BLaER1 treated with 17β-estradiol and CSF1 and Interleukin-3, amounts not matched to agents 10 nM and 100 nM (cell line): ENCODE results near the gene PISD.

ENCODE experiments used
- H3K27ac ChIP-seq, 11 experiments: shearing (Covaris generic); formaldehyde crosslinking; 2 replicates each; pipeline ENCODE4 v1.8.1; 2022
- H3K27me3 ChIP-seq, 11 experiments: shearing (Covaris generic); formaldehyde crosslinking; 2 replicates each; pipeline ENCODE4 v1.8.1; 2022
- H3K36me3 ChIP-seq, 11 experiments: shearing (Covaris generic); formaldehyde crosslinking; 2 replicates each; pipeline ENCODE4 v1.8.1; 2022
- H3K4me1 ChIP-seq, 10 experiments: shearing (Covaris generic); formaldehyde crosslinking; 2 replicates each; pipeline ENCODE4 v1.8.1; 2022
- H3K4me2 ChIP-seq, 11 experiments: shearing (Covaris generic); formaldehyde crosslinking; 2 replicates each; pipeline ENCODE4 v1.8.1; 2022
- H3K4me3 ChIP-seq, 10 experiments: shearing (Covaris generic); formaldehyde crosslinking; 2 replicates each; pipeline ENCODE4 v1.8.1; 2022
- H3K9ac ChIP-seq, 11 experiments: shearing (Covaris generic); formaldehyde crosslinking; 2 replicates each; pipeline ENCODE4 v1.8.1; 2022
- H3K9me3 ChIP-seq, 11 experiments: shearing (Covaris generic); formaldehyde crosslinking; replicated peaks in 1 of 11; 2 replicates each; pipeline ENCODE4 v1.8.1; 2022
- H4K20me1 ChIP-seq, 11 experiments: shearing (Covaris generic); formaldehyde crosslinking; 2 replicates each; pipeline ENCODE4 v1.8.1; 2022
- Cebpa-rat ChIP-seq, 11 experiments: shearing (Covaris generic); IDR thresholded peaks; 2 replicates each; pipeline ENCODE4 v1.8.1; 2022

Gene PISD

DNA sequence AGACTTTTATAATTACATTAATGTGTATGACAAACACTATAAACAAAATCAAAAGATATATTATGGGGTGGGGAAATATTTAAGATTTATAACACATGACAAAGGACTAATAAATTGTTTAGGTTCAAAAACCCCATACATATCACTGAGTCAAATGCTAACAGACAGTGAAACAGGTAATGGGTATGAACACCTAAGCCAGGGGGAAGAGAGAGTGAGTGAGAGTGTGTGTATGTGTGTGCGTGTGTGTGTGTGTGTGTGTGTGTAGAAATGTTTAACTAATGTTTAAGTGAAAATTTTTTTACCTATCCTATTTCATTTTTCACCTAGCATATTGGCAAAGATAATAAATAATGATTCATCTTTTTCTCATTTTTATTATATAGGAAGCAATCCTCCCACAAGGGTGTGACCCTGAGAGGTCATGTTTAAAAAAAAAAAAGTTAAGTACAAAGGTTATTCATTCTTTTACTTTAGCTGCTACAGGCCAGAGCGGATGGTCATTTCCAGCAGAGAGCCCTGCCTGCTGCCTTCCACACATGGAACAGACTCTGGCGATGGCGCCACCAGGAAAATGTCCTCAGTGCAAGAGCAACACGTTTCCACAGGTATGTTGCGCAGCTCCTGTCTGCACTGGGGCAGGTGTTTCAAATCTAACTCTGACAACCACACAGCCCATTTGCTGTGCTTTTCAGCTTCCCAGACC, 72.9 kb downstream of the PISD start:
- peaks cover 40 to 54% (median 50%) of the 10 kb centered on the region in 11 experiments for H3K36me3 ChIP-seq
- no peak for TF ChIP-seq Cebpa-rat (IDR thresholded peaks at IDR 0.05)
- no peak overlapping the region for H3K4me2 ChIP-seq
- H3K27me3 ChIP-seq: no peaks in the 10 kb centered on the region
- H3K9me3 ChIP-seq: peaks cover 0 to 4% (median 0%) of the 10 kb centered on the region in 11 experiments; a peak in 1 of 22 replicates
- no peaks in the 10 kb centered on the region for H4K20me1 ChIP-seq
- H3K9ac ChIP-seq: no peak overlapping the region
- no peak overlapping the region for H3K4me3 ChIP-seq
- H3K4me1 ChIP-seq: peaks cover 0 to 9% (median 0%) of the 10 kb centered on the region in 10 experiments; a peak in 3 of 20 replicates
- no peak overlapping the region for H3K27ac ChIP-seq

DNA sequence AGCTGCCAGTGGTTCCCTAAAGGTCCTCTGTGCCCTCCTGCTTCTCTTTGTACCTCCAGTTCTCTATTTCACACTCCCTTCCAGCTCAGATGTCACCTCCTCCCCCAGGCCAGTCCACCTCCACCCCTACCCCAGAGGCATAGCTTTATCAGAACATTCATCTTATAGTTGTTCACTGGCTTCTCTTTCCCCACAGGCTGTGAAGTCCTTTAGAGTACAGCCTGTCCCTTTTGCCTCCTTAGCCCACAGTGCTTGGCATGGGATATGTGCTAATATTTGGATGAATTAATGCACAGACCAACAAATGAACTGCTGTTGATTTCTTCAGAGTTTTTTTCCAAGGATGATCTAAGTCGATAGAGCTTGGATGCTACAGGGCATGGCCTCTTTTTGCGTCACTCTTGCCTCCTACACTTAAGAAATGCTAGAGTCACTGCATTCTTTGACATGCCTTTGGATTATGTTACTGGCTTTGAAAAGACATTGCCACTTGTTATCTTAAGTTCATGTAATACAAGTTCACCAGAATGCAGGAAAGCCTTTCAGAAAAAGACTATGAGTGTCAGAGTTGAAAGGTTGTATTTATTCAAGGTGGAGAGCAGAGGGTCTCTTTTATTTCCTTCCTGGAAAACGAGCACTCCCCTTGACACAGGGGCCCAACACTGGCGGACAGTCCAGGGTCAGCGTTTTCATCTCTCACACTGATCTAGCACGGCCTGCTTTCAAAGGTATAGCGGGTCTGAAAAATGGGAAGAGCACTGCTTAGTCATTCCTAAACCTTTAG, 75.7 kb downstream of the PISD start:
- TF ChIP-seq Cebpa-rat (IDR thresholded peaks at IDR 0.05): no peak
- Histone ChIP-seq H3K4me3 (no peak overlapping the region), H3K27ac (peak overlapping the region in 2 of 11 experiments; percentile 22 to 43; a peak in 4 of 22 replicates), H3K4me1 (peaks cover 0 to 26% (median 11%) of the 10 kb centered on the region in 10 experiments; a peak in 13 of 20 replicates), H3K9me3 (peaks cover 0 to 4% (median 0%) of the 10 kb centered on the region in 11 experiments; a peak in 1 of 22 replicates), H3K9ac (peak overlapping the region in 1 of 11 experiments; percentile 9; a peak in 1 of 22 replicates), H3K36me3 (peaks cover 42 to 69% (median 58%) of the 10 kb centered on the region in 11 experiments), H3K27me3 (no peaks in the 10 kb centered on the region), H4K20me1 (no peaks in the 10 kb centered on the region), H3K4me2 (no peak overlapping the region)

DNA sequence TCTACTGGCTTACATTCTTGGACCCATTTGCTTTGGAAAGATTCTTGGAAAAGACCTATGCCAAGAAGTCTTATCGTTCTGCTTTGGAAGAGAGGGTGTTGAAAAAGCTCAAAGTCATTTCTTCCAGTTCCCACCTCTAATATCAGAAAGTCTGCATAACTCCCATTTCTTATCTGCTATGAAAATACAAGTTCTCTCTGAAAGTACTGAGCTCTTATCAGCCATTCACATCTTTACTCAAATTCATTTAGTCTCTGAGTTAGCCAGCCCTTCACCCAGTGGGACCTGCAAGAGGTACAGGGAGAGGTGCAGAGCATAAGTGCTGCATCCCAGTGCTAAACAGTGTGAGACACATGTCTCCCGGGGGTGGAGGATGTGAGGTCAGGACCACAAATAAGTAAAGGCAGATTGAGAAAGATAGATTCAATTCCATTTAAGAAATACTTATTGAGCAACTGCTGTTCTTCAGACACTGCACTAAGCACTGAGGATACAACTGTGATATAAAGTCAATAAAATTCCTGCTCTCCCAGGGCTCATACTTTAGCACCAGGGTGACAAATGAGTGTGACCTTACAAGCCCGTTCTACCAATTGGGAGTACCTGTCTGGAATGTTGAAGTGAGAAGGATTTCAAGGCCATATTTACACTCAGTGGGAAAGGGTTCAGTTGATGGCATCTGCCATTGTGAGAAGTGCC, 76.7 kb downstream of the PISD start:
- Histone ChIP-seq H3K9me3 (peaks cover 0 to 4% (median 0%) of the 10 kb centered on the region in 11 experiments; a peak in 1 of 22 replicates), H3K4me1 (peaks cover 0 to 26% (median 11%) of the 10 kb centered on the region in 10 experiments; a peak in 13 of 20 replicates), H3K4me3 (no peak overlapping the region), H3K27me3 (no peaks in the 10 kb centered on the region), H3K36me3 (peaks cover 47 to 78% (median 65%) of the 10 kb centered on the region in 11 experiments), H4K20me1 (no peaks in the 10 kb centered on the region), H3K4me2 (no peak overlapping the region; a peak in 1 of 22 replicates), H3K27ac (peak overlapping the region in 2 of 11 experiments; percentile 22 to 43; a peak in 2 of 22 replicates), H3K9ac (no peak overlapping the region)
- TF ChIP-seq Cebpa-rat (IDR thresholded peaks at IDR 0.05): no peak

DNA sequence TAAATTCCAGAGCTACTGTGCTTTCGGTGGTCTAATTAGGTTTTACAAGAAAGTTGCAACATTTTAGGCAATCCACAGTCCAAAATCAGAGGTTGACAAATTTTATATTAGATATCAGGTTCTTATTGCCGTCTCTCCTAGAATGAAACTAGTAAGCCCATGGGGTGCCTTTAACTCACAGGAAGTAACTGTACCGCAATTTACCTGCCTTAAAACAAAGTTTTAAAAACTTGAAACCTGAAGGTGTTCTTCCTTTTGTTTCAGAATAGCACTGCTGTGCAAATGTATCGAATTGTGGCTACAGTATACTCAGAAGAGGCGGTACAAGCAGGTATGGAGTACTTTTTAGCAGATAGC, 77.2 kb downstream of the PISD start:
- no peak for TF ChIP-seq Cebpa-rat (IDR thresholded peaks at IDR 0.05)
- H3K4me3 ChIP-seq: no peak overlapping the region
- H3K36me3 ChIP-seq: peaks cover 47 to 84% (median 66%) of the 10 kb centered on the region in 11 experiments
- H3K4me2 ChIP-seq: no peak overlapping the region
- H4K20me1 ChIP-seq: no peaks in the 10 kb centered on the region
- peaks cover 0 to 26% (median 11%) of the 10 kb centered on the region in 10 experiments; a peak in 13 of 20 replicates for H3K4me1 ChIP-seq
- no peaks in the 10 kb centered on the region for H3K27me3 ChIP-seq
- 0 out of 22 replicates have a peak overlapping the region, but pooled peaks of 1 of the 11 experiments have one; percentile 15 for H3K27ac ChIP-seq
- H3K9me3 ChIP-seq: peaks cover 0 to 4% (median 0%) of the 10 kb centered on the region in 11 experiments; a peak in 1 of 22 replicates
- H3K9ac ChIP-seq: no peak overlapping the region

DNA sequence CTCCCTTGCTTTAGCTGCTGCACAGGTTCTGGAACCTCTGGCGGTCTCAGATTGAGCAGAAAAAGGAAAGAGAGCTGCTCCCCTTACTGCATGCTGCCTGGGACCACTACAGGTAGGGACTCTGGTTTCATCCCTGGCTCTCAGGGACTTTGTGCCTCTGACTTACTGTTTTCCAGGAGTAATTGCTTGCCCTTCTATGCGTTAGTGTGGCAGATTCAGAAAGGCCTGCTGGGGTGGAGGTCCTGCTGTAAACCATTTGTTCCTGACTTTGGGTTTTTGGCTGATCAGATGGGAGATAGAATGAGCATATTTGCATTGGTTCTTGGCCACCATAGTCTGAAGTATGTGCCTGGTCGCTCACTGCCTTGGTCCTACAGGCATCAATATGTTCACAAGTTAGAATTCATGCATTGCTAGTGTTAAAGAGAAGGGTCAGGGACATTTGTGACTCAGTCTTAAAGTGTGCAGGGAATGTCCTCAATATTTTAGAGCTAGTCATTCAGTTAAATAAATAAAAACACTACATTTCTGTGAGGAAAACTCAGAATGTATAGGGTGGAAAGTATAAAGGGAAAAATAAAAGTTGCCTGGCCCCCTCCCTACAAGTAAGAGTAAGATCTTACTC, 78.0 kb downstream of the PISD start:
- H3K36me3 ChIP-seq: peaks cover 43 to 85% (median 60%) of the 10 kb centered on the region in 11 experiments
- peaks cover 0 to 4% (median 0%) of the 10 kb centered on the region in 11 experiments; a peak in 1 of 22 replicates for H3K9me3 ChIP-seq
- peaks cover 0 to 26% (median 11%) of the 10 kb centered on the region in 10 experiments; a peak in 13 of 20 replicates for H3K4me1 ChIP-seq
- H3K27ac ChIP-seq: peak overlapping the region in 4 of 11 experiments; percentile 4 to 60 (median 22); a peak in 6 of 22 replicates
- no peaks in the 10 kb centered on the region for H4K20me1 ChIP-seq
- no peaks in the 10 kb centered on the region for H3K27me3 ChIP-seq
- TF ChIP-seq Cebpa-rat (IDR thresholded peaks at IDR 0.05): no peak
- H3K4me2 ChIP-seq: no peak overlapping the region
- H3K4me3 ChIP-seq: no peak overlapping the region
- no peak overlapping the region for H3K9ac ChIP-seq

DNA sequence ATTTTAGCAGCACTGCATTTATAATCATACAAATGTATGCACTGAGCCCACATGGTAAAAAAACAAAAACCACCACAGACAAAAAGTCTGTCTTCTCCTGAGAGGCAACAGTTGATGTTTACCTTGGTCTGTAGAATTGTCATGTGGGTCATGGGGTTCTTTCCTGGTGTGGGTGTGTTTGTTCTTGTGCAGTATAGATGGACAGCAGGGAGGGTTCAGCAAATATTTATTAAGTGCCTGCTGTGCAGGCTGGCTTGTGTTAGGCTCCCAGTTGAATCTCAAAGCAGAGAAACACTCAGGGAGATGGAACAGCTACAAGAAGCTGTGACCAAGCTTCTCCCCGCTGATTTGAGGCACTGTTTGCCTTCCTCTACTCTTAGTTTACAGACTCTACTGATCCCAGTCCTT, 82.2 kb downstream of the PISD start:
- Histone ChIP-seq H3K27ac (no peak overlapping the region), H3K9ac (no peak overlapping the region), H3K36me3 (peaks cover 36 to 86% (median 63%) of the 10 kb centered on the region in 11 experiments), H3K27me3 (no peaks in the 10 kb centered on the region), H4K20me1 (no peaks in the 10 kb centered on the region; a peak in 1 of 22 replicates), H3K4me3 (no peak overlapping the region), H3K9me3 (no peaks in the 10 kb centered on the region), H3K4me2 (no peak overlapping the region), H3K4me1 (peaks cover 0 to 19% (median 11%) of the 10 kb centered on the region in 10 experiments; a peak in 13 of 20 replicates)
- TF ChIP-seq Cebpa-rat (IDR thresholded peaks at IDR 0.05): no peak

DNA sequence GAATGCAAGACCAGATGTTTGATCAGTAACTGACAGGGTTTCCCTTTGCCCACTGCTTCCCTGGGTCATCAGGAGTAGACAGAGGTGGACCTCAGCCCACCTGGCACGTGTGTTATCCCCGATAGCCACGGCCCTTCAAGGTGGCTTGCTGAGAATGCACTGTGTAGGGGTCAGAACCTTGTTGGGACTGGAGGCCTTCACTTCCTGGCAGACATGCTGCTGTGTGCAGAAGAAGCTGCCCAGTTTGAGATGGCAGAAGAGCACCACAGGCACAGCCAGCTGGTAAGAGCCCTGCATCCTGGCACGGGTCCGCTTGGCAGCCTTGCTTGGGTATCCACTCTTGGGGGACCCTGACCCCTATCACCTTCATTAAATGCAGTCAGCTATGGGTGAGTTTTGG, 83.8 kb downstream of the PISD start:
- Histone ChIP-seq H3K36me3 (peaks cover 45 to 86% (median 66%) of the 10 kb centered on the region in 11 experiments), H3K9ac (no peak overlapping the region), H3K27ac (no peak overlapping the region), H3K4me1 (peaks cover 0 to 11% (median 10%) of the 10 kb centered on the region in 10 experiments; a peak in 13 of 20 replicates), H3K4me3 (no peak overlapping the region), H3K4me2 (no peak overlapping the region), H3K9me3 (no peaks in the 10 kb centered on the region), H3K27me3 (no peaks in the 10 kb centered on the region), H4K20me1 (no peaks in the 10 kb centered on the region; a peak in 1 of 22 replicates)
- no peak for TF ChIP-seq Cebpa-rat (IDR thresholded peaks at IDR 0.05)

DNA sequence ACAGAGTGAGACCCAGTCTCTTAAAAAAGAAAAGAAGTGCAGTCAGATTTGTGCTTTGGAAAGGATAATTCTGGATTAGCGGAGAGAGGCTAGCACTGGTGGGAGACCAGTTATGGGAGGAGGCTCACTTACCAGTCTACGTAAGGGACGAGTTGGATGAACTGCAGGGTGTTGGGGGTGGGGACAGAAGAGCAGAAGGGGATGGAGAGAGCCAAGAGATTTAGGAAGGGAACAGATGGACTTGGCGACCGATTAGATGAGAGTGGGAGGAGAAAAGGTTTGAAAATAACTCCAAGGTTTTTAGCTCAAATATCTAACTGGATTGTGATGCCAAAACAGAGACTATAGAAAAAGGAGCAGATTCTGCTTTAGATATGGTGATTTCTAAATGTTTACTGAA, 84.3 kb downstream of the PISD start:
- Histone ChIP-seq H3K4me3 (no peak overlapping the region), H3K27me3 (no peaks in the 10 kb centered on the region), H4K20me1 (no peaks in the 10 kb centered on the region; a peak in 1 of 22 replicates), H3K9me3 (no peaks in the 10 kb centered on the region), H3K36me3 (peaks cover 49 to 88% (median 70%) of the 10 kb centered on the region in 11 experiments), H3K27ac (no peak overlapping the region), H3K9ac (no peak overlapping the region), H3K4me2 (no peak overlapping the region), H3K4me1 (peaks cover 0 to 6% (median 6%) of the 10 kb centered on the region in 10 experiments; a peak in 13 of 20 replicates)
- TF ChIP-seq Cebpa-rat (IDR thresholded peaks at IDR 0.05): no peak
